ENCODE data around the gene KCTD19.

The KCTD19 gene

GRCh38 chr16:67283039-67283825, 43.3 kb downstream of the KCTD19 start:
- no peak for DNase-seq (ENCODE audit: low read depth)

GRCh38 chr16:67282447-67282805, 44.1 kb downstream of the KCTD19 start:
- no peak for DNase-seq (ENCODE audit: low read depth)

GRCh38 chr16:67281536-67282446, 44.8 kb downstream of the KCTD19 start:
- no peak for DNase-seq (ENCODE audit: low read depth)

GRCh38 chr16:67280090-67281015, 46.2 kb downstream of the KCTD19 start:
- DNase-seq (ENCODE audit: low read depth), result no peak

- DNase-seq (ENCODE audit: low read depth), result peak; percentile 71
Measured at GRCh38 chr16:67279296-67280089, 47.0 kb downstream of the KCTD19 start, which contains the start of gene PLEKHG4. PLEKHG4 (plus strand) TSS chr16:67279532; CDS start chr16:67280045, 513 bp downstream.

GRCh38 chr16:67278773-67279295, 47.7 kb downstream of the KCTD19 start:
- DNase-seq (ENCODE audit: low read depth), result peak; percentile 76

- no peak for DNase-seq (ENCODE audit: low read depth)
Measured at GRCh38 chr16:67277999-67278772, 48.4 kb downstream of the KCTD19 start.

GRCh38 chr16:67277294-67277998, 49.1 kb downstream of the KCTD19 start:
- DNase-seq (ENCODE audit: low read depth), result no peak

- no peak for DNase-seq (ENCODE audit: low read depth)
Measured at GRCh38 chr16:67275321-67275720, 51.2 kb downstream of the KCTD19 start.

GRCh38 chr16:67271446-67271845, 55.1 kb downstream of the KCTD19 start:
- no peak for DNase-seq (ENCODE audit: low read depth)

GRCh38 chr16:67270931-67271338, 55.6 kb downstream of the KCTD19 start:
- DNase-seq (ENCODE audit: low read depth), result no peak

- no peak for DNase-seq (ENCODE audit: low read depth)
Measured at GRCh38 chr16:67269766-67270165, 56.8 kb downstream of the KCTD19 start.

- DNase-seq (ENCODE audit: low read depth), result peak; percentile 91
Measured at GRCh38 chr16:67268136-67268579, 58.4 kb downstream of the KCTD19 start.

- DNase-seq (ENCODE audit: low read depth), result no peak
Measured at GRCh38 chr16:67265834-67266233, 60.7 kb downstream of the KCTD19 start.

- no peak for DNase-seq (ENCODE audit: low read depth)
Measured at GRCh38 chr16:67264866-67265265, 61.7 kb downstream of the KCTD19 start.

- DNase-seq (ENCODE audit: low read depth), result no peak
Measured at GRCh38 chr16:67264277-67264676, 62.3 kb downstream of the KCTD19 start.

- no peak for DNase-seq (ENCODE audit: low read depth)
Measured at GRCh38 chr16:67263201-67263600, 63.3 kb downstream of the KCTD19 start.

GRCh38 chr16:67260426-67261063, 66.0 kb downstream of the KCTD19 start:
- no peak for DNase-seq (ENCODE audit: low read depth)

- DNase-seq (ENCODE audit: low read depth), result no peak
Measured at GRCh38 chr16:67259705-67260104, 66.8 kb downstream of the KCTD19 start.

All from CMK (cell line).